B cell (primary cell): ENCODE results near the gene SRA1. TPM values are rescaled to one million over a fixed set of nuclear protein-coding genes. Genes with fewer than 3 reads are reported as not detected.

Experiments
- ATAC-seq: fragments of 200-7000 bp; cut with Tn5 transposase; one replicate; pipeline ENCODE4 v1.10.0; 2021; ENCODE audit warnings: low read depth, mild to moderate bottlenecking, moderate number of reproducible peaks, moderate library complexity
- CTCF ChIA-PET: fragments of 350-600 bp; sonication (Branson Sonifier 250); formaldehyde crosslinking; loops from one replicate; lab custom pipeline; 2021; ENCODE audit warnings: antibody characterized with exemption, inconsistent platforms; lab: Charles Lee
- POLR2A ChIA-PET: fragments of 350-600 bp; sonication (Branson Sonifier 250); formaldehyde crosslinking; loops from one replicate; lab custom pipeline; 2021; ENCODE audit warnings: antibody characterized with exemption; lab: Charles Lee
- DNase-seq: peaks from one replicate; pipeline ENCODE4 v3.0.0; 2013
- H2AFZ ChIP-seq: 2 replicates; pipeline ENCODE4 v1.6.1; 2012; ENCODE audit warnings: mild to moderate bottlenecking, low read depth, low read length; ENCODE audit not compliant: insufficient read depth, poor library complexity, severe bottlenecking
- H3K27ac ChIP-seq, 2 donors: 1 replicate in 1 of 2; 2 replicates in 1 of 2; pipeline ENCODE4 v1.5.1; 2012 to 2013; ENCODE audit warnings: low read length in 2 of 2, mild to moderate bottlenecking in 2 of 2, moderate library complexity in 1 of 2
- H3K27me3 ChIP-seq, 4 experiments: fragments of 200-600 bp in 1 of 4; sonication (generic) in 1 of 4; replicated peaks in 1 of 4; 1 replicate in 2 of 4; 2 replicates in 2 of 4; pipeline versions ENCODE4 v1.6.1 to v1.7.0; 2013 to 2016; ENCODE audit warnings: low read length in 3 of 4, mild to moderate bottlenecking in 2 of 4, mixed read lengths in 1 of 4, moderate library complexity in 1 of 4; ENCODE audit not compliant: insufficient read depth in 4 of 4, control insufficient read depth in 3 of 4; ENCODE audit errors: control extremely low read depth in 1 of 4
- H3K36me3 ChIP-seq, 2 experiments: replicated peaks in 1 of 2; 1 replicate in 1 of 2; 2 replicates in 1 of 2; pipeline versions ENCODE4 v1.6.1 to v1.7.1; 2013; ENCODE audit warnings: low read length in 1 of 2; ENCODE audit not compliant: insufficient read depth in 2 of 2, control insufficient read depth in 1 of 2; ENCODE audit errors: control extremely low read depth in 1 of 2, extremely low read depth in 1 of 2
- H3K4me1 ChIP-seq, 2 donors: fragments of 200-600 bp in 1 of 2; sonication (generic) in 1 of 2; 1 replicate in 1 of 2; 2 replicates in 1 of 2; pipeline versions ENCODE4 v1.5.1 to v1.6.1; 2013 to 2017; ENCODE audit warnings: low read length in 2 of 2; ENCODE audit not compliant: control insufficient read depth in 2 of 2, insufficient read depth in 2 of 2
- H3K4me2 ChIP-seq: replicated peaks from 2 replicates; pipeline ENCODE3; 2012; ENCODE audit warnings: mild to moderate bottlenecking, low read depth, low read length; ENCODE audit not compliant: poor library complexity, severe bottlenecking
- H3K4me3 ChIP-seq, 5 experiments: fragments of 200-600 bp in 1 of 5; sonication (generic) in 1 of 5; 1 replicate in 3 of 5; 2 replicates in 2 of 5; pipeline versions ENCODE4 v1.5.1 to v1.7.0; 2011 to 2016; ENCODE audit warnings: low read length in 4 of 5, mild to moderate bottlenecking in 4 of 5, low read depth in 2 of 5, control low read depth in 1 of 5, moderate library complexity in 1 of 5; ENCODE audit not compliant: insufficient read depth in 1 of 5; ENCODE audit errors: control extremely low read depth in 1 of 5, extremely low read depth in 1 of 5
- H3K79me2 ChIP-seq: fragments of 200-600 bp; sonication (generic); one replicate; pipeline ENCODE4 v1.6.0; 2016; ENCODE audit warnings: low read length; ENCODE audit not compliant: control insufficient read depth, insufficient read depth
- H3K9ac ChIP-seq: fragments of 200-600 bp; sonication (generic); 2 replicates; pipeline ENCODE4 v1.6.1; 2017; ENCODE audit warnings: mild to moderate bottlenecking, low read length, moderate library complexity
- H3K9me3 ChIP-seq, 3 donors: one replicate each; pipeline versions ENCODE4 v1.6.1 to v1.7.1; 2013; ENCODE audit warnings: low read length in 2 of 3; ENCODE audit not compliant: control insufficient read depth in 2 of 3, insufficient read depth in 1 of 3; ENCODE audit errors: control extremely low read depth in 1 of 3
- H4K20me1 ChIP-seq: 2 replicates; pipeline ENCODE4 v1.6.0; 2012; ENCODE audit warnings: mild to moderate bottlenecking, low read length; ENCODE audit not compliant: insufficient read depth, control insufficient read depth, poor library complexity, severe bottlenecking
- H3K27ac Mint-ChIP-seq: one replicate; pipeline ENCODE4 v1.8.0; 2021; ENCODE audit warnings: mixed read lengths
- H3K27me3 Mint-ChIP-seq: one replicate; pipeline ENCODE4 v1.8.0; 2021; ENCODE audit warnings: mixed read lengths
- H3K4me1 Mint-ChIP-seq: one replicate; pipeline ENCODE4 v1.8.0; 2021; ENCODE audit warnings: mixed read lengths
- H3K4me3 Mint-ChIP-seq: one replicate; pipeline ENCODE4 v1.8.0; 2021; ENCODE audit warnings: mixed read lengths
- H3K9me3 Mint-ChIP-seq: one replicate; pipeline ENCODE4 v1.8.0; 2022; ENCODE audit warnings: mixed read lengths; ENCODE audit not compliant: insufficient read depth
- CTCF ChIP-seq: fragments of 200-600 bp; IDR thresholded peaks from one replicate; pipeline ENCODE4 v1.8.0; 2022; ENCODE audit warnings: antibody characterized with exemption, mild to moderate bottlenecking
- EZH2 ChIP-seq: IDR thresholded peaks from 2 replicates; pipeline ENCODE4 v1.6.1; 2012; ENCODE audit warnings: borderline replicate concordance, low read depth, mild to moderate bottlenecking, moderate library complexity, low read length; ENCODE audit not compliant: insufficient read depth, poor library complexity, severe bottlenecking
- WGBS: methylation state at CpG from one replicate; pipeline ENCODE4 v1.1.5; 2013; ENCODE audit warnings: missing lambda C conversion rate; ENCODE audit not compliant: insufficient coverage; 5-methylcytosine and 5-hydroxymethylcytosine counted together
- intact Hi-C: fragments of 100-400 bp; cut with micrococcal nuclease; formaldehyde crosslinking; loops from one replicate; pipeline ENCODE4 v1.10.0; 2022
- polyA plus RNA-seq: library from polyadenylated mRNA; depleted of rRNA; stranded (reverse); fragments of >200 nt; gene quantifications from 2 replicates; pipeline ENCODE4 v1.2.3, GENCODE V29; 2012
- small RNA-seq: library from RNA; depleted of rRNA; stranded (forward); fragments of <200 nt; gene quantifications from one replicate; pipeline ENCODE3, GENCODE V24; 2012; ENCODE audit warnings: low replicate concordance, low read depth; ENCODE audit not compliant: insufficient read length
- total RNA-seq, 2 donors: library from RNA; stranded (reverse); fragments of 120-200 nt in 1 of 2; gene quantifications; 1 replicate in 1 of 2; 2 replicates in 1 of 2; pipeline versions ENCODE4 v1.2.3 to v1.2.4, GENCODE V29; 2013 to 2022

SRA1 gene
- total and polyA plus RNA-seq, 2 donors (not counting 1 experiment from before 2014, with no cell fraction given), result 23.2 to 25.6 TPM

DNA sequence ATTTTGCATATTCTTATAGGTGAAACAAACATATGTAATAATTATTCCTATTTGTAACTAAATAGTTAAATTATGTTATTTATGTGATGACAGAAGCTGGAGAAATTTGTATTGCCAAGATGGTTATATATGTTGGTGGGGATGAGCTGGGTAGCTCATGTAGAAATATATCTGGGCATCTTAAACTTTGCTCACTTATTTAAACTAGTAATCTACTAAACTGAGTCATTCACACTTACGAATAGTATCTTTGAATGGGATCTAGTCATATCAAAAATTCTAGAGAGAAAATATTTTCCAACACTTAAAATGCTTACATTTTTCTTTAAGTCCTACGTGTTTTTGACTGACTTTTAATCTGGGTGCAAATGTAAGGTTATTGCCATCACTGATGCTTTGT lies 54.4 kb downstream of the SRA1 start:
- ATAC-seq (no peak), DNase-seq (no peak)
- no peak overlapping the region for H3K9ac ChIP-seq
- intact Hi-C loops, result no loop called here
- Mint-ChIP-seq H3K4me1 (no peaks in the 10 kb centered on the region), H3K27ac (no peak overlapping the region), H3K4me3 (no peak overlapping the region), H3K27me3 (no peaks in the 10 kb centered on the region), H3K9me3 (no peaks in the 10 kb centered on the region)
- ChIA-PET POLR2A (no interaction called here), CTCF (no interaction called here)
- H3K4me3 ChIP-seq, result no peak overlapping the region
- H3K9me3 ChIP-seq, result no peaks in the 10 kb centered on the region
- peaks cover 3% of the 10 kb centered on the region for H3K79me2 ChIP-seq
- H3K4me1 ChIP-seq, result no peaks in the 10 kb centered on the region
- no CpG with 5 or more reads among the region's 2 CpGs for WGBS
- H4K20me1 ChIP-seq, result no peaks in the 10 kb centered on the region
- H3K27ac ChIP-seq, result no peak overlapping the region
- H3K36me3 ChIP-seq, result peaks cover 0 to 39% of the 10 kb centered on the region in 2 experiments
- TF ChIP-seq EZH2 (no peak), CTCF (no peak)
- no peak overlapping the region for H2AFZ ChIP-seq
- H3K4me2 ChIP-seq, result no peak overlapping the region
- no peaks in the 10 kb centered on the region for H3K27me3 ChIP-seq

Small RNAs within 50 kb of the gene (small RNA-seq; reads per million reads assigned to genes)
- gene RF00279 (not detected), gene RF00443 (not detected)

Other genes starting within 250 kb of the SRA1 start
- gene HBEGF, start 210.9 kb downstream of the SRA1 start, total RNA-seq, result 0.61 and 0.89 TPM in 2 replicates
- 1.8 and 2.4 TPM in 2 replicates for gene HBEGF, start 210.9 kb downstream of the SRA1 start, polyA plus RNA-seq
- gene SLC4A9, start 197.3 kb downstream of the SRA1 start, total RNA-seq, result not detected in 2 replicates
- 0.10 and 0.33 TPM in 2 replicates for gene SLC4A9, start 197.3 kb downstream of the SRA1 start, polyA plus RNA-seq
- gene ANKHD1, start 155.6 kb downstream of the SRA1 start, total RNA-seq, result 244 and 246 TPM in 2 replicates
- gene ANKHD1, start 155.6 kb downstream of the SRA1 start, polyA plus RNA-seq, result 96.3 and 131 TPM in 2 replicates
- 8.8 and 15.0 TPM in 2 replicates for gene EIF4EBP3, start 9.8 kb downstream of the SRA1 start, total RNA-seq
- 13.8 and 18.2 TPM in 2 replicates for gene EIF4EBP3, start 9.8 kb downstream of the SRA1 start, polyA plus RNA-seq
- 73.9 and 79.7 TPM in 2 replicates for gene APBB3, start 7.1 kb upstream of the SRA1 start, total RNA-seq
- gene APBB3, start 7.1 kb upstream of the SRA1 start, polyA plus RNA-seq, result 126 and 156 TPM in 2 replicates
- gene SLC35A4, start 7.4 kb upstream of the SRA1 start, total RNA-seq, result 44.0 and 48.6 TPM in 2 replicates
- gene SLC35A4, start 7.4 kb upstream of the SRA1 start, polyA plus RNA-seq, result 32.6 and 57.8 TPM in 2 replicates
- gene CD14, start 75.7 kb upstream of the SRA1 start, total RNA-seq, result 0.97 and 1.8 TPM in 2 replicates
- 4.3 and 11.4 TPM in 2 replicates for gene CD14, start 75.7 kb upstream of the SRA1 start, polyA plus RNA-seq
- 33.3 and 36.2 TPM in 2 replicates for gene TMCO6, start 82.0 kb upstream of the SRA1 start, total RNA-seq
- gene TMCO6, start 82.0 kb upstream of the SRA1 start, polyA plus RNA-seq, result 70.4 and 78.3 TPM in 2 replicates
- gene NDUFA2, start 90.2 kb upstream of the SRA1 start, total RNA-seq, result 40.7 and 41.9 TPM in 2 replicates
- 45.3 and 65.9 TPM in 2 replicates for gene NDUFA2, start 90.2 kb upstream of the SRA1 start, polyA plus RNA-seq
- 108 and 110 TPM in 2 replicates for gene IK, start 90.4 kb upstream of the SRA1 start, total RNA-seq
- 54.0 and 91.0 TPM in 2 replicates for gene IK, start 90.4 kb upstream of the SRA1 start, polyA plus RNA-seq
- 44.7 and 46.2 TPM in 2 replicates for gene WDR55, start 107.4 kb upstream of the SRA1 start, total RNA-seq
- 43.4 and 55.9 TPM in 2 replicates for gene WDR55, start 107.4 kb upstream of the SRA1 start, polyA plus RNA-seq
- gene DND1, start 116.1 kb upstream of the SRA1 start, total RNA-seq, result 2.5 and 3.0 TPM in 2 replicates
- gene DND1, start 116.1 kb upstream of the SRA1 start, polyA plus RNA-seq, result 3.6 and 4.3 TPM in 2 replicates
- gene HARS1, start 133.9 kb upstream of the SRA1 start, total RNA-seq, result 60.5 and 65.6 TPM in 2 replicates
- 32.6 and 46.1 TPM in 2 replicates for gene HARS1, start 133.9 kb upstream of the SRA1 start, polyA plus RNA-seq
- 65.1 and 68.0 TPM in 2 replicates for gene HARS2, start 134.0 kb upstream of the SRA1 start, total RNA-seq
- 27.3 and 38.0 TPM in 2 replicates for gene HARS2, start 134.0 kb upstream of the SRA1 start, polyA plus RNA-seq
- 55.7 and 55.8 TPM in 2 replicates for gene ZMAT2, start 143.0 kb upstream of the SRA1 start, total RNA-seq
- gene ZMAT2, start 143.0 kb upstream of the SRA1 start, polyA plus RNA-seq, result 11.2 and 18.3 TPM in 2 replicates
- not detected in 2 replicates for gene PCDHA1, start 228.7 kb upstream of the SRA1 start, total RNA-seq
- gene PCDHA1, start 228.7 kb upstream of the SRA1 start, polyA plus RNA-seq, result not detected in 2 replicates
- gene PCDHA2, start 237.4 kb upstream of the SRA1 start, total RNA-seq, result not detected in 2 replicates
- not detected in 2 replicates for gene PCDHA2, start 237.4 kb upstream of the SRA1 start, polyA plus RNA-seq
- not detected in 2 replicates for gene PCDHA3, start 243.6 kb upstream of the SRA1 start, total RNA-seq
- not detected in 2 replicates for gene PCDHA3, start 243.6 kb upstream of the SRA1 start, polyA plus RNA-seq
- not detected in 2 replicates for gene PCDHA4, start 249.6 kb upstream of the SRA1 start, total RNA-seq
- not detected in 2 replicates for gene PCDHA4, start 249.6 kb upstream of the SRA1 start, polyA plus RNA-seq